ENCODE data around the gene CD274. TPM values are rescaled to one million over a fixed set of nuclear protein-coding genes. Genes with fewer than 3 reads are reported as not detected.
A peak's percentile ranks its signal among the peaks of the same experiment; 100 is the strongest.

Gene CD274
- total and polyA plus RNA-seq, 2 of the 8 experiments (the other 6 are each of a cell fraction or from before 2014, with no cell fraction given): 0.08 to 0.15 TPM

DNA sequence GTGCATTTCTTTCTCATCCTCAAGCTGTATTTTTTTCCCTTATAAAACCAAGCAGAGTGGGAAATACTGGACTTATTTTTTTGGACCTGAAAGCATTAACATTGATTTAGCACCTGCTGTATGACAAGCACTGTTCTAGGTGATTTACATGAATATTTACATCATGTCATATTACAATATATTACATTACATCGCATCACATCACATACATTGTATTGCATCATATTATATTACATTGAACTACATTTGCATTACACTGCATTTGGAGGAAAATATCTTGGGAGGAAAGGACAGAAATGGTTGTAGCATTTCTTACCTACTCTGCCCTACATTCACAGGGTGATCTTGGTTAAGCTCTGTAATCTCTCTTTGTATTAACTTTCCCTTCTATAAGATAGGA, 48.8 kb downstream of the CD274 start:
- Histone ChIP-seq H3K4me3 (ENCODE audit: extremely low read depth in 1 of 4, insufficient read depth in 2 of 4, low read depth in 3 of 4, low read length in 4 of 4) (no peak overlapping the region), H3K56ac (replicated peaks; ENCODE audit: insufficient read length, low read depth, low read length) (no peak overlapping the region), H3K27ac (ENCODE audit: low read depth, low read length) (no peak overlapping the region), H2BK5ac (ENCODE audit: low read depth, low read length) (no peak overlapping the region), H2BK120ac (replicated peaks; ENCODE audit: low read depth, low read length) (no peak overlapping the region), H3K14ac (ENCODE audit: insufficient read length) (no peak overlapping the region), H4K20me1 (replicated peaks in 1 of 2; ENCODE audit: control insufficient read depth in 1 of 2, insufficient read depth in 2 of 2, low read length in 2 of 2) (no peaks in the 10 kb centered on the region), H3K9ac (replicated peaks in 1 of 4; ENCODE audit: extremely low read depth in 1 of 4, low read depth in 3 of 4, low read length in 3 of 4) (no peak overlapping the region), H3K23me2 (ENCODE audit: low read depth, low read length) (no peaks in the 10 kb centered on the region), H3K79me2 (ENCODE audit: control insufficient read depth in 1 of 2, insufficient read depth in 2 of 2, low read length in 2 of 2) (no peaks in the 10 kb centered on the region), H4K91ac (replicated peaks; ENCODE audit: insufficient read length, low read length) (no peak overlapping the region), H3K79me1 (ENCODE audit: low read depth, low read length) (no peaks in the 10 kb centered on the region), H3K4me2 (ENCODE audit: insufficient read depth in 1 of 2, low read depth in 2 of 2, low read length in 2 of 2) (no peak overlapping the region), H3K27me3 (replicated peaks in 1 of 4; ENCODE audit: control insufficient read depth in 3 of 4, extremely low read depth in 1 of 4, insufficient read depth in 3 of 4, low read length in 3 of 4) (no peaks in the 10 kb centered on the region), H2AFZ (ENCODE audit: low read length) (no peak overlapping the region), H3K4me1 (replicated peaks in 1 of 4; ENCODE audit: control insufficient read depth in 3 of 4, insufficient read depth in 4 of 4, low read length in 3 of 4) (no peaks in the 10 kb centered on the region; a peak in 2 of 7 replicates), H2BK12ac (ENCODE audit: low read depth, low read length) (no peak overlapping the region), H3K4ac (replicated peaks; ENCODE audit: insufficient read length, low read depth, low read length) (no peak overlapping the region), H2BK20ac (ENCODE audit: low read length) (no peak overlapping the region), H3K36me3 (ENCODE audit: control insufficient read depth in 2 of 4, insufficient read depth in 4 of 4, low read length in 3 of 4) (no peaks in the 10 kb centered on the region), H3K18ac (ENCODE audit: extremely low read depth, low read length) (no peak overlapping the region), H2BK15ac (ENCODE audit: low read length) (no peak overlapping the region), H4K5ac (ENCODE audit: insufficient read length, low read depth, low read length) (no peak overlapping the region), H2AK5ac (ENCODE audit: low read depth, low read length) (no peak overlapping the region), H3K9me3 (ENCODE audit: insufficient read depth in 2 of 2, low read depth in 1 of 2, low read length in 1 of 2) (no peaks in the 10 kb centered on the region), H4K8ac (ENCODE audit: extremely low read depth, insufficient read depth, low read length) (no peak overlapping the region), H3K23ac (ENCODE audit: insufficient read length) (no peak overlapping the region)
- DNase-seq (ENCODE audit: low read depth in 1 of 2, low spot score in 2 of 2) (no peak), FAIRE-seq (no peak)
- POLR2A ChIA-PET (ENCODE audit: partially characterized antibody): interaction anchor here (1.0 to 1.4 kb wide), 2 partner anchors 12 to 31 kb away, joined by 4 read pairs; partner anchors contain the start of gene PDCD1LG2
- TF ChIP-seq PHF8 (conservative IDR thresholded peaks at IDR 0.05; ENCODE audit: low read depth, low read length) (no peak), CEBPB (IDR thresholded peaks at IDR 0.05; ENCODE audit: low read depth, low read length) (peak; percentile 9; the same call in 1 of the 2 replicates)
- CTCF ChIA-PET (ENCODE audit: partially characterized antibody): interaction anchor here (1.1 kb wide), 1 partner anchor 34 kb away, joined by 3 read pairs; no protein-coding TSS in a partner anchor
- 96% methylated on average over 1 of the region's 1 CpG; no CpG with 5 or more reads in 1 of the 2 experiments for WGBS, 2 experiments (ENCODE audit: extremely low coverage in 1 of 2, insufficient coverage in 1 of 2, insufficient read length in 1 of 2, insufficient replicate concordance in 2 of 2, low coverage in 1 of 2, low lambda C conversion rate in 2 of 2, missing lambda C conversion rate in 1 of 2)
